Activated B cell treated with CpG ODN at 0.5 μM for 24 hours (primary cell): ENCODE results near the gene HNRNPA2B1. TPM values are rescaled to one million over a fixed set of nuclear protein-coding genes. Genes with fewer than 3 reads are reported as not detected.

Experiments
- ATAC-seq: fragments of 200-7000 bp; cut with Tn5 transposase; one replicate; pipeline ENCODE4 v1.10.0; 2021; ENCODE audit warnings: low read depth, mild to moderate bottlenecking, moderate library complexity
- CTCF ChIA-PET: fragments of 350-600 bp; sonication (Branson Sonifier 250); formaldehyde crosslinking; loops from one replicate; lab custom pipeline; 2021; ENCODE audit warnings: antibody characterized with exemption; lab: Charles Lee
- POLR2A ChIA-PET: fragments of 350-600 bp; sonication (Branson Sonifier 250); formaldehyde crosslinking; loops from one replicate; lab custom pipeline; 2021; ENCODE audit warnings: antibody characterized with exemption; lab: Charles Lee
- DNase-seq: peaks from one replicate; pipeline ENCODE4 v3.0.0; 2022
- H3K27ac Mint-ChIP-seq: one replicate; pipeline ENCODE4 v1.8.0; 2020; ENCODE audit warnings: mixed read lengths
- H3K27me3 Mint-ChIP-seq: one replicate; pipeline ENCODE4 v1.8.0; 2021; ENCODE audit warnings: mixed read lengths
- H3K36me3 Mint-ChIP-seq: one replicate; pipeline ENCODE4 v1.8.0; 2021; ENCODE audit warnings: low read depth, mixed read lengths
- H3K4me1 Mint-ChIP-seq: one replicate; pipeline ENCODE4 v1.8.0; 2021; ENCODE audit warnings: mixed read lengths
- H3K4me3 Mint-ChIP-seq: one replicate; pipeline ENCODE4 v1.8.0; 2020; ENCODE audit warnings: mild to moderate bottlenecking, mixed read lengths
- H3K9me3 Mint-ChIP-seq: one replicate; pipeline ENCODE4 v1.8.0; 2020; ENCODE audit warnings: mixed read lengths
- CTCF ChIP-seq: fragments of 200-600 bp; IDR thresholded peaks from one replicate; pipeline ENCODE4 v1.8.0; 2022; ENCODE audit warnings: antibody characterized with exemption, mild to moderate bottlenecking
- intact Hi-C: fragments of 100-400 bp; cut with micrococcal nuclease; formaldehyde crosslinking; loops from one replicate; pipeline ENCODE4 v1.15.1; 2024
- total RNA-seq: library from RNA; stranded (reverse); gene quantifications from 2 replicates; pipeline ENCODE4 v1.2.3, GENCODE V29; 2022

Gene HNRNPA2B1
- total RNA-seq, 1 donor from 2014 or later = 634 TPM

- Mint-ChIP-seq H3K4me1 (no peaks in the 10 kb centered on the region), H3K27ac (no peak overlapping the region), H3K4me3 (no peak overlapping the region), H3K9me3 (peaks cover 2% of the 10 kb centered on the region), H3K36me3 (no peaks in the 10 kb centered on the region), H3K27me3 (peaks cover 10% of the 10 kb centered on the region)
- intact Hi-C loops = no loop called here
- ATAC-seq (no peak), DNase-seq (no peak)
- TF ChIP-seq CTCF = no peak
- POLR2A ChIA-PET = no interaction called here
- CTCF ChIA-PET = no interaction called here
Observed at GRCh38 chr7:26140380-26140779, 60.2 kb downstream of the HNRNPA2B1 start.

Other genes starting within 250 kb of the HNRNPA2B1 start
- gene NFE2L3, start 48.5 kb downstream of the HNRNPA2B1 start, total RNA-seq = 2.7 and 3.0 TPM in 2 replicates
- 123 and 125 TPM in 2 replicates for gene CBX3, start 999 bp upstream of the HNRNPA2B1 start, total RNA-seq
- 28.9 and 32.3 TPM in 2 replicates for gene SNX10, start 91.1 kb upstream of the HNRNPA2B1 start, total RNA-seq